ENCODE results near the gene VENTX. TPM values are rescaled to one million over a fixed set of nuclear protein-coding genes. Genes with fewer than 3 reads are reported as not detected.

Gene VENTX
- total and polyA plus RNA-seq, 9 donors = 0.04 to 0.24 (median 0.17) TPM

- H3K9me3 ChIP-seq (replicated peaks; ENCODE audit: control insufficient read depth, low read depth, low read length) = no peaks in the 10 kb centered on the region
- H3K4me1 ChIP-seq (ENCODE audit: control insufficient read depth, insufficient read depth, low read length) = peaks cover 6% of the 10 kb centered on the region
- 70% methylated on average over 16 of the region's 19 CpGs for WGBS (ENCODE audit: insufficient coverage)
- H3K27ac ChIP-seq (ENCODE audit: low read length) = no peak overlapping the region
- no peak overlapping the region for H3K4me3 ChIP-seq (ENCODE audit: low read length)
- H3K27me3 ChIP-seq (ENCODE audit: control insufficient read depth, insufficient read depth, low read length) = peaks cover 39% of the 10 kb centered on the region
- DNase-seq = no peak
- peaks cover 44% of the 10 kb centered on the region for H3K36me3 ChIP-seq (ENCODE audit: control insufficient read depth, insufficient read depth, low read length)
Observed at GRCh38 chr10:133278577-133279265, 41.1 kb downstream of the VENTX start.

DNA sequence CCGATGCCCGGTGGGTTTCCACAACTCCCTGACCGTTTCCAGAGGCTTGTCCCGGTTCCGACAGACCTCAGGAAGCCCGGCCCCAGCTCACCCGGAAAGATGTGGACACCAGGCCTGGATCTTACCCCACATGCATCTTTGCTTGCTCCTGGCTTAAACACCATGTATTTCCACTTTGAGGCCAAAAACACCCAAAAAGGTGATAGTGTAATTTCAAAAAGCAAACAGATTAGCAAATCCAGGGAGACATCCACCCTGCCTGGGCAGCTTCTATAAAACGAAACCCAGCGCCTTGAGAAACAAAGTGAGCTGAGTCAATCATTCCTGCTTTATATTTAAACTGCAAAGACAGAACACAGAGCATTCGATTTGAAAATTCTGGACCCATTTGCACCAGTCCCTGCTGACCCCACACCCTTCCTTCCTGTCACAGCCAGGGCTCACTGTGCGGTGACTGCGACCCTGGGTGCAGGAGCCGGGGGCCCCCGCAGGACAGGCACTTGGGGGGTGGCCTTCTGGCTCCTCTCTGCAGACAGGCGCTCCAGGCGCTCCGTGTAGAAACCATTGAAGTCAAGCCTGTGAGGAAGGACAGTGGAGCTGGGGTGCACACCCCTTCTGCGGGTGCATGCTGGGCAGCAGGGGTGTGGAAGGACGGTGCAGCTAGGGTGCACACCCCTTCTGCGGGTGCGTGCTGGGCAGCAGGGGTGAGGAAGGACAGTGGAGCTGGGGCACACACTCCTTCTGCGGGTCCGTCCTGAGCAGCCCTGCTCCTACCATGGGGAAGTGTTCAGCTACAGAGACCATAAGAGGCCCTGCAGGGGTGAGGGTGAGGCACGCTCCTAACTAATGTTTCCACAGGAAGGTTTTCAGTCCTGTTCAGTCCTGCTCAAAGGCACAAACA is 41.9 kb downstream of the VENTX start:
- Histone ChIP-seq H3K36me3 (ENCODE audit: control insufficient read depth, insufficient read depth, low read length) (peaks cover 53% of the 10 kb centered on the region), H3K4me1 (ENCODE audit: control insufficient read depth, insufficient read depth, low read length) (peaks cover 6% of the 10 kb centered on the region), H3K9me3 (replicated peaks; ENCODE audit: control insufficient read depth, low read depth, low read length) (no peaks in the 10 kb centered on the region), H3K27me3 (ENCODE audit: control insufficient read depth, insufficient read depth, low read length) (peaks cover 36% of the 10 kb centered on the region), H3K4me3 (ENCODE audit: low read length) (no peak overlapping the region), H3K27ac (ENCODE audit: low read length) (no peak overlapping the region)
- WGBS (ENCODE audit: insufficient coverage) = 85% methylated on average over 16 of the region's 24 CpGs
- DNase-seq = no peak

DNA sequence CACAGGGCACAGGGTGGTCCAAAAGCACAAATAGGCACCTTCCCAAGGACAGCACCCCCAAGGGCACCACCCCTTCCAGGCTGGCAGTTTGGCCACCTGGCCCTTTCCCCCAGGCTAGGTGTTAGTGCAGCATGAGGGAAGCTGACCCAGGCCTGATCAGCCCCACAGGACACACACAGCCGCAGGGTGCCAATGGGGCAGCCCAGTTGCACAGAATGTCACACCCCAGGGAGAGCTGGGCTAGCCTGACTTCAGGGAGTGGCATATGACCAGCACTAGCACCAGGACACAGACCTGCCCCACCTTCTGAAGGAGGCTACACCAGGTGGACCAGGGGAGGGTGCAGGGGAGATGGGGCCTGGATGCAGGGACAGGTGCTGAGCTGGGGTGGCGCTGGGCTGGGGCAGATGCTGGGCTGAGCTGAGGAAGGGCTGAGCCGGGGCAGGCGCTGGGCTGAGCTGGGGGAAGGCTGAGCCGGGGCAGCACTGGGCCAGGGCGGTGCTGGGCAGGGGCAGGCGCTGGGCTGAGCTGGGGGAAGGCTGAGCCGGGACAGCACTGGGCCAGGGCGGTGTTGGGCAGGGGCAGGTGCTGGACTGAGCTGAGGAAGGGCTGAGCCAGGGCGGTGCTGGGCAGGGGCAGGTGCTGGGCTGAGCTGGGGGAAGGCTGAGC is 42.9 kb downstream of the VENTX start:
- 93% methylated on average over 10 of the region's 10 CpGs for WGBS (ENCODE audit: insufficient coverage)
- peaks cover 62% of the 10 kb centered on the region for H3K36me3 ChIP-seq (ENCODE audit: control insufficient read depth, insufficient read depth, low read length)
- no peak overlapping the region for H3K27ac ChIP-seq (ENCODE audit: low read length)
- DNase-seq = no peak
- no peak overlapping the region for H3K4me3 ChIP-seq (ENCODE audit: low read length)
- H3K4me1 ChIP-seq (ENCODE audit: control insufficient read depth, insufficient read depth, low read length) = peaks cover 6% of the 10 kb centered on the region
- H3K9me3 ChIP-seq (replicated peaks; ENCODE audit: control insufficient read depth, low read depth, low read length) = no peaks in the 10 kb centered on the region
- H3K27me3 ChIP-seq (ENCODE audit: control insufficient read depth, insufficient read depth, low read length) = peaks cover 27% of the 10 kb centered on the region

DNA sequence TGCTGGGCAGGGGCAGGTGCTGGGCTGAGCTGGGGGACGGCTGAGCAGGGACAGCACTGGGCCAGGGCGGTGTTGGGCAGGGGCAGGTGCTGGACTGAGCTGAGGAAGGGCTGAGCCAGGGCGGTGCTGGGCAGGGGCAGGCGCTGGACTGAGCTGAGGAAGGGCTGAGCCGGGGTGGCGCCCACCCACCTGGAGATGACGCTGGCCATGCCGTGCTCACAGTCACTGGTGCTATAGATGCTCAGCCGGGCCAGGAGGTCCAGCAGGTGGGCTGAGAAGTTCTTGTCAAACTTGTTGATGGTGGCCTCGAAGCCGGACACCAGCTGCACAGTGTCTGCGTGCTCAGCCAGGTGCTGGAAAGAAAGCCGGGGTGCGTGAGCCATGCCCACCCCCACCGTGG is 43.4 kb downstream of the VENTX start:
- 91% methylated on average over 10 of the region's 15 CpGs for WGBS (ENCODE audit: insufficient coverage)
- Histone ChIP-seq H3K36me3 (ENCODE audit: control insufficient read depth, insufficient read depth, low read length) (peaks cover 68% of the 10 kb centered on the region), H3K27me3 (ENCODE audit: control insufficient read depth, insufficient read depth, low read length) (peaks cover 21% of the 10 kb centered on the region), H3K27ac (ENCODE audit: low read length) (no peak overlapping the region), H3K9me3 (replicated peaks; ENCODE audit: control insufficient read depth, low read depth, low read length) (no peaks in the 10 kb centered on the region), H3K4me3 (ENCODE audit: low read length) (no peak overlapping the region), H3K4me1 (ENCODE audit: control insufficient read depth, insufficient read depth, low read length) (peaks cover 6% of the 10 kb centered on the region)
- DNase-seq = no peak

- no peak overlapping the region for H3K27ac ChIP-seq (ENCODE audit: low read length)
- no peak overlapping the region for H3K4me3 ChIP-seq (ENCODE audit: low read length)
- no peak for DNase-seq
- no peaks in the 10 kb centered on the region for H3K9me3 ChIP-seq (replicated peaks; ENCODE audit: control insufficient read depth, low read depth, low read length)
- H3K4me1 ChIP-seq (ENCODE audit: control insufficient read depth, insufficient read depth, low read length) = peaks cover 6% of the 10 kb centered on the region
- H3K27me3 ChIP-seq (ENCODE audit: control insufficient read depth, insufficient read depth, low read length) = peaks cover 15% of the 10 kb centered on the region
- peaks cover 74% of the 10 kb centered on the region for H3K36me3 ChIP-seq (ENCODE audit: control insufficient read depth, insufficient read depth, low read length)
- WGBS (ENCODE audit: insufficient coverage) = 90% methylated on average over 34 of the region's 38 CpGs
Observed at GRCh38 chr10:133281628-133282372, 44.1 kb downstream of the VENTX start.

DNA sequence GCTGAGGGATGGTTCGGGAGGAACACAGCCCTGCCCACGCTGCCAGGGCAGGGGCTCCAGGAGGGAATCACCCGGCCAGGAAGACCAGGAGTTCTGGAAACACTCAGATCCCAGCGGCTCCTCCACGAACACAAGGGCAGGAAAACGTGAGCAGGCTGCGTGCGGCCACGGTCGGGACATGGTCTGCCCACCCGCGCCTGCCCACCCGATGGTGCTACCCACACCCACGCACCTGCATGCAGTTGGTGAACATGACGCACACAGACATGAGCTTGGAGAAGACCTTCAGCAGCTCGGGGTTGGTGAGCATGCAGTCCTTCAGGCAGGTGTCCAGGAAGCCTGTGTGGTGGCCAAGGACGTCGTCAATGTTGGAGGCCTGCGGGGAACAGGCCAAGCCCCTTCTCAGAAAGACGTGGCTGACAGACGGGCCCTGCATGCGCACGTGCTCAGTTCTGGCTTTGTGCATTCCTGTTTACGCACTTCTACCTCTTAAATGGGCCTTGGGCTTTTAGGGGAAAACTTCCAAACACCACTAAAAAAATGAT is 45.3 kb downstream of the VENTX start:
- 85% methylated on average over 23 of the region's 24 CpGs for WGBS (ENCODE audit: insufficient coverage)
- H3K27ac ChIP-seq (ENCODE audit: low read length) = no peak overlapping the region
- H3K4me1 ChIP-seq (ENCODE audit: control insufficient read depth, insufficient read depth, low read length) = no peaks in the 10 kb centered on the region
- H3K4me3 ChIP-seq (ENCODE audit: low read length) = no peak overlapping the region
- H3K36me3 ChIP-seq (ENCODE audit: control insufficient read depth, insufficient read depth, low read length) = peaks cover 81% of the 10 kb centered on the region
- DNase-seq = no peak
- no peaks in the 10 kb centered on the region for H3K9me3 ChIP-seq (replicated peaks; ENCODE audit: control insufficient read depth, low read depth, low read length)
- peaks cover 6% of the 10 kb centered on the region for H3K27me3 ChIP-seq (ENCODE audit: control insufficient read depth, insufficient read depth, low read length)

GRCh38 chr10:133283931-133284330 is 46.3 kb downstream of the VENTX start:
- H3K9me3 ChIP-seq (replicated peaks; ENCODE audit: control insufficient read depth, low read depth, low read length) = no peaks in the 10 kb centered on the region
- DNase-seq = no peak
- no peak overlapping the region for H3K27ac ChIP-seq (ENCODE audit: low read length)
- no peaks in the 10 kb centered on the region for H3K27me3 ChIP-seq (ENCODE audit: control insufficient read depth, insufficient read depth, low read length)
- H3K36me3 ChIP-seq (ENCODE audit: control insufficient read depth, insufficient read depth, low read length) = peaks cover 87% of the 10 kb centered on the region
- no peaks in the 10 kb centered on the region for H3K4me1 ChIP-seq (ENCODE audit: control insufficient read depth, insufficient read depth, low read length)
- H3K4me3 ChIP-seq (ENCODE audit: low read length) = no peak overlapping the region
- WGBS (ENCODE audit: insufficient coverage) = 96% methylated on average over 23 of the region's 24 CpGs

DNA sequence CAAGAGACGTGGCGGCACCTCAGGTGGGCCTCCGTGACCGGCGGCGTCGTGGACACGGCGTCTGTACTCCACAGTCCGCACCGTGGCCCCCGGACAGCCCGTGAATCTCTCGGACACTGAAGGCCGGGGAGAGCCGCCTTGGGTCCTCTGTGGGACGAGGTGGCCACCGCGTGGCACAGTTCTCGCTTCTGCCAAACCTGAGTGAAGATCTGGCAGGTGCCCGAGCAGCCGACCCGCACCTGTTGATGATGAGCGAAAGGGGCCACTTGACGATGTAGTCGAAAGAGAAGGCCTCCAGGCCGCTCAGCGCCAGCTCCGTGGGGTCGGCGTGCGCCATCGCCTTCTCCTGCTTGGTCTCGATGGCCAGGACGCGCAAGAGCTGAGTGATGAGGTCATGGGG is 47.6 kb downstream of the VENTX start:
- Histone ChIP-seq H3K4me3 (ENCODE audit: low read length) (no peak overlapping the region), H3K9me3 (replicated peaks; ENCODE audit: control insufficient read depth, low read depth, low read length) (no peaks in the 10 kb centered on the region), H3K27me3 (ENCODE audit: control insufficient read depth, insufficient read depth, low read length) (no peaks in the 10 kb centered on the region), H3K36me3 (ENCODE audit: control insufficient read depth, insufficient read depth, low read length) (peaks cover 87% of the 10 kb centered on the region), H3K27ac (ENCODE audit: low read length) (no peak overlapping the region), H3K4me1 (ENCODE audit: control insufficient read depth, insufficient read depth, low read length) (no peaks in the 10 kb centered on the region)
- 94% methylated on average over 34 of the region's 36 CpGs for WGBS (ENCODE audit: insufficient coverage)
- no peak for DNase-seq

- H3K4me3 ChIP-seq (ENCODE audit: low read length) = no peak overlapping the region
- H3K27ac ChIP-seq (ENCODE audit: low read length) = no peak overlapping the region
- no peaks in the 10 kb centered on the region for H3K4me1 ChIP-seq (ENCODE audit: control insufficient read depth, insufficient read depth, low read length)
- 88% methylated on average over 16 of the region's 18 CpGs for WGBS (ENCODE audit: insufficient coverage)
- H3K9me3 ChIP-seq (replicated peaks; ENCODE audit: control insufficient read depth, low read depth, low read length) = no peaks in the 10 kb centered on the region
- H3K36me3 ChIP-seq (ENCODE audit: control insufficient read depth, insufficient read depth, low read length) = peaks cover 87% of the 10 kb centered on the region
- DNase-seq = no peak
- no peaks in the 10 kb centered on the region for H3K27me3 ChIP-seq (ENCODE audit: control insufficient read depth, insufficient read depth, low read length)
Observed at GRCh38 chr10:133286366-133286765, 48.7 kb downstream of the VENTX start.

Data from muscle of leg (tissue), 11 donors.